Stimulated activated CD8-positive, alpha-beta memory T cell treated with anti-CD3 and anti-CD28 coated beads, Interleukin-12 subunit alpha, Interleukin-12 subunit beta, amount 100 ng/mL, for 1 hour (primary cell): Measurements from ENCODE around the gene RAB5B.
"Not testable (repeated sequence)": the region's sequence is repeated elsewhere in the genome, so short reads cannot be mapped to it uniquely, and the experiment has no call there.

Source experiments
- DNase-seq: peaks from one replicate; pipeline ENCODE4 v3.0.0-alpha.2; 2020; ENCODE audit warnings: low read depth

Gene RAB5B

DNA sequence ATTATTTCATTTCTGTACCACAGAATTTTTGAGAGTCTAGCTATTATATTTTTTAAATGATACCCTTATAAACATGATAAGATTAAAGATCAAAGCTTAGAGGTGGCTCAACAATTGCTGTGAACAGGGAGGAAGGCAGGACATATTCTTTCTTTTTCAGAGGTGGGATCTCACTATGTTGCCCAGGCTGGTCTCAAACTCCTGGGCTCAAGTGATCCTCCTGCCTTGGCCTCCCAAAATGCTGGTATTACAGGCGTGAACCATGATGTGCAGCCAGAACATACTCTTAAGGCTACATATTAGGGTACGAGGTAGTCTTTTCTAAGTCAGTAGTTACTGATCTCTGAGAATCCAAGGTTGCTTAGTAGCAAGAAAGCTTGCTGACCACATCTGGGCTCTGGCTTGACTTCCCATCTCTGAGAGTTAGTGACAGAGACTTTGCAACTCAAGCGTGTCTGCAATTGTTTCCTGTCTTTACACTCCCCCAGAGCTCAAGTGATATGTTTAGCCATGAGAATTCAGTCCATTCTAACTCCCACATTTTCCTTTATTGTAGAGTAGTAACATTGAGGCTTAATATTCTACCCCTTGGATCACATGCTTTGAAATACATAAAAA lies 8.6 kb downstream of the RAB5B start:
- DNase-seq = no peak

- no peak for DNase-seq
Measured at GRCh38 chr12:55983232-55983842, 9.5 kb downstream of the RAB5B start.

GRCh38 chr12:55984861-55985260 lies 11.0 kb downstream of the RAB5B start:
- no peak for DNase-seq

- DNase-seq = no peak
Measured at GRCh38 chr12:55985341-55985740, 11.5 kb downstream of the RAB5B start.

DNA sequence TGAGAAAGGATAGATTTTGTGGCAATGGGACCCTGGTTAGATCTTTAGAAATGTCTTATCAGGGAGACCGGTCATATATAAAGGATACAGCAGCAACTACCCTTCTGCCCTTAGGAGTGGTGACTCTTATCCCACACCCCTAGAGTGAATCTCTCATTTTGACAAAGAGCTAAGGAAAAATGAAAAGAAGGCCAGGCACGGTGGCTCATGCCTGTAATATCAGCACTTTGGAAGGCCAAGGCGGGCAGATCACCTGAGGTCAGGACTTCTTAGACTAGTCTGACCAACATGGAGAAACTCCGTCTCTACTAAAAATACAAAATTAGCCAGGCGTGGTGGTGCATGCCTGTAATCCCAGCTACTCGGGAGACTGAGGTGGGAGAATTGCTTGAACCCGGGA lies 12.1 kb downstream of the RAB5B start:
- DNase-seq = not testable (repeated sequence)

- DNase-seq = no peak
Measured at GRCh38 chr12:55991110-55991509, 17.2 kb downstream of the RAB5B start.

- no peak for DNase-seq
Measured at GRCh38 chr12:55993230-55993853, 19.5 kb downstream of the RAB5B start.

DNA sequence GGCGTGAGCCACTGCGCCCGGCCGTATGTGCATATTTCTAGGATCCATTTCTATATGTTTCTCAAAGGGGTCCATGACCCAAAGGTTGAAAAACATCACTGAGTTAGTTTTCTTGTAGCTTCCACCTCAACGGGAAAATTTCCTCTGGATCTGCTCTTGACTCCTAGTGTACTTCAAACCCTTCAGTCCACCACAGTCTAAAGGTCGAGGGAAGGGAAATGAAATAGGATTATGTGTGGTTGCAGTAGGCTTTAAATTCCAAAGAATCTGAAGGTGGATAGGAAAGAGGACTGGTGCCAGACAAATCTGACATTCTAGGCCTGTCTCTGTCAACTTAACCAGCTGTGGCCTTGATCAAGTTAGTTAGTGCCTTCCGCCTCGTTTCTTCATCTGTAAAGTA lies 21.5 kb downstream of the RAB5B start:
- no peak for DNase-seq

- peak; percentile 59 for DNase-seq
Measured at GRCh38 chr12:55996201-55996714, 22.4 kb downstream of the RAB5B start.

- no peak for DNase-seq
Measured at GRCh38 chr12:55996715-55997534, 23.0 kb downstream of the RAB5B start, which contains the start of gene SUOX. SUOX (plus strand) TSS chr12:55997276; CDS start chr12:56002222, 4,946 bp downstream.

- no peak for DNase-seq
Measured at GRCh38 chr12:55997535-55997859, 23.6 kb downstream of the RAB5B start.

- not testable (repeated sequence) for DNase-seq
Measured at GRCh38 chr12:55999522-55999921, 25.6 kb downstream of the RAB5B start.

DNA sequence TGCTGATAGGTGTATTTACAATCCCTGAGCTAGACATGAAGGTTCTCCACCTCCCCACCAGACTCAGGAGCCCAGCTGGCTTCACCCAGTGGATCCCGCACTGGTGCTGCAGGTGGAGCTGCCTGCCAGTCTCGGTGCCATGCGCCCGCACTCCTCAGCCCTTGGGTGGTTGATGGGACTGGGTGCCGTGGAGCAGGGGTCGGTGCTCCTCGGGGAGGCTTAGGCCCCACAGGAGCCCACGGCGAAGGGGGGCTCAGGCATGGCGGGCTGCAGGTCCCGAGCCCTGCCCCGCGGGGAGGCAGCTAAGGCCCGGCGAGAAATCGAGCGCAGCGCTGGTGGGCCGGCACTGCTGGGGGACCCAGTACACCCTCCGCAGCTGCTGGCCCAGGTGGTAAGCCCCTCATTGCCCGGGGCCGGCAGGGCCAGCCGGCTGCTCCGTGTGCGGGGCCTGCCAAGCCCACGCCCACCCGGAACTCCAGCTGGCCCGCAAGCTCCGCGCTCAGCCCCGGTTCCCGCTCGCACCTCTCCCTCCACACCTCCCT lies 26.2 kb downstream of the RAB5B start:
- DNase-seq = not testable (repeated sequence)

DNA sequence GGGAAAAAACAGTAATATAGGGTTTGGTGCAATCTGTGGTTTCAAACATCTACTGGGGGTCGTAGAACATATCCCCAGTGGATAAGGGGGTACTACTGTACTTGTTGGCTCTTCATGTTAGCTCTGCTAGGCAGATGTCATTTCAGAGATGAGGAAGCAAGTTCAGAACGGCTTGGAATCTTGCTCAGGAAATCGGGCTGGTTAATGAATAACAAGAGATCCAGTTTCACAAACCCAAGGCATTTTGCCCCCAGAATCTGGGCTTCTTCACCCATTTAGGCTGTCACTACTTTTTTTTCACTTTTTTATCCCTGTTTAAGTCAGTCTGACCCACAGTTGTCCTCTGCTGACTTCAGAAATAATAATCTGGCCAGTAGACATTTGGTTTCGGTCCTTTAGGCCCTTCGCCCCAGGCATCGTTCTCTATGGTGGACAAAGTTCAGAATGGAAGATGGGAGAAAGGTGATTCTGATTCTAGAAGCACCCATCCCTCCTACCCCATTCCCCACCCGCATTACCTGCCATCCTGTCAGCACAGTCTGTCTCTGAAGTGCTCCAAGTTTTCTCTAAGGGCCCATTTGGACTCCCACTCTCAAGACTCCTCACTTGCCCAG lies 27.7 kb downstream of the RAB5B start:
- no peak for DNase-seq

DNA sequence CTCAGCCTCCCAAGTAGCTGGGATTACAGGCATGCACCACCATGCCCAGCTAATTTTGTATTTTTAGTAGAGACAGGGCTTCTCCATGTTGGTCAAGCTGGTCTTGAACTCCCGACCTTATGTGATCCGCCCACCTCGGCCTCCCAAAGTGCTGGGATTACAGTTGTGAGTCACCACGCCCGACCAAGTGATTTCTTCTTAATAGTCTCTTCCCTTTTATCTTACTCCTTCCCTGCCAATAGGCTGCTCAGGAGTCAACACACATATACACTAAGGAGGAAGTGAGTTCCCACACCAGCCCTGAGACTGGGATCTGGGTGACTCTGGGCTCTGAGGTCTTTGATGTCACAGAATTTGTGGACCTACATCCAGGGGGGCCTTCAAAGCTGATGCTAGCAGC lies 29.5 kb downstream of the RAB5B start:
- not testable (repeated sequence) for DNase-seq

DNA sequence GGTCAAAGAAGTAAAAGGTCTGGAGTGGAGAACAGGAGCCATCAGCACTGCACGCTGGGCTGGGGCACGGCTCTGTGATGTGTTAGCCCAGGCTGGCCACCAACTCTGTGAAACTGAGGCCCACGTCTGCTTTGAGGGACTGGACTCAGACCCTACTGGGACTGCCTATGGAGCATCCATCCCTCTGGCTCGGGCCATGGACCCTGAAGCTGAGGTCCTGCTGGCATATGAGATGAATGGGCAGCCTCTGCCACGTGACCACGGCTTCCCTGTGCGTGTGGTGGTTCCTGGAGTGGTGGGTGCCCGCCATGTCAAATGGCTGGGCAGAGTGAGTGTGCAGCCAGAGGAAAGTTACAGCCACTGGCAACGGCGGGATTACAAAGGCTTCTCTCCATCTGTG lies 30.3 kb downstream of the RAB5B start:
- no peak for DNase-seq

- peak; percentile 59 for DNase-seq
Measured at GRCh38 chr12:56007564-56008559, 34.0 kb downstream of the RAB5B start.

GRCh38 chr12:56010111-56010570 lies 36.3 kb downstream of the RAB5B start:
- DNase-seq = no peak

- no peak for DNase-seq
Measured at GRCh38 chr12:56011509-56012090, 37.7 kb downstream of the RAB5B start.

DNA sequence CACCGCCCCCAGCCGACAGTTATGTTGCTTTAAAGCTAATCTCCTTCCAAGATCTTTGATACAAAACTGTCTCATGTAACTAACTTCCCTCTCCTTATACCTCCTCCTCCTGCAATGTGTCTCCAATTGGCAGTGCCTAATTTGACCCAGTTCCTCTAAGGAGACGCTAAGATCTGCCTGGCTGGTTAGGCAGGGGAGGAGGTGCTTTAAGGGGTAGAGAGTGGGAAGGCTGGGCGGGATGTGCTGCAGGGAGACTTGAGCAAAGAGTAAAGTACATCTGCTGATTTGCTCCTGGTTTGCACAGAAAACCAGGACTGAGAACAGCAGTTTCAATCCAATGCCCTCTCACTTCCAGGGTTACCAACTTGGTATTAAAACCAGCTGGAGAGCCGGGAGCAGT lies 39.6 kb downstream of the RAB5B start:
- no peak for DNase-seq
